HUES64 (cell line): ENCODE measurements around the gene USP49.

ENCODE experiments used
- H3K27ac ChIP-seq: 2 replicates; pipeline ENCODE4 v1.7.0; 2013; ENCODE audit warnings: low read depth, low read length, inconsistent platforms
- H3K27me3 ChIP-seq: 2 replicates; pipeline ENCODE4 v1.6.1; 2013; ENCODE audit warnings: mild to moderate bottlenecking, low read length; ENCODE audit not compliant: insufficient read depth
- H3K36me3 ChIP-seq: 2 replicates; pipeline ENCODE4 v1.6.1; 2013; ENCODE audit warnings: mild to moderate bottlenecking, low read length; ENCODE audit not compliant: insufficient read depth
- H3K4me1 ChIP-seq: 2 replicates; pipeline ENCODE4 v1.6.1; 2013; ENCODE audit warnings: mild to moderate bottlenecking, low read length, moderate library complexity; ENCODE audit not compliant: insufficient read depth
- H3K4me3 ChIP-seq: 2 replicates; pipeline ENCODE4 v1.5.1; 2013; ENCODE audit warnings: mild to moderate bottlenecking, low read length, moderate library complexity
- H3K9ac ChIP-seq: 2 replicates; pipeline ENCODE4 v1.6.1; 2013; ENCODE audit warnings: mild to moderate bottlenecking, low read depth, low read length
- H3K9me3 ChIP-seq: 2 replicates; pipeline ENCODE4 v1.6.1; 2013; ENCODE audit warnings: low read depth, low read length; ENCODE audit not compliant: insufficient read depth
- WGBS: fragments of 150-250, 120-280 bp; methylation state at CpG from one replicate; pipeline ENCODE4 v1.1.7; 2013; ENCODE audit warnings: missing lambda C conversion rate; 5-methylcytosine and 5-hydroxymethylcytosine counted together

Gene USP49

DNA sequence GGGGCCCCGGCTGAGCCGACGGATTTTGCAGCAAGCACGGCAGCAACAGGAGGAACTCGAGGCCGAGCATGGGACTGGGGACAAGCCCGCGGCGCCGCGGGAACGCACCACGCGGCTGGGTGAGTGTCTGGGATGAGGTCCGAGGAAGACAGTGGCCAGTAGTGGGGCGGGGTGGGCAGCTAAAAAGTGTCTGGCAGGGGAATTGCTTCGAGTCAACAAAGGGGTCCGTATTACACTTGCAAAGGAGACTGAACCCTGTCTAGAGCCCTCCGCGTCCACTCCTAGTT, 26.5 kb upstream of the USP49 start:
- Histone ChIP-seq H3K4me3 (peak overlapping the region; percentile 78), H3K4me1 (peaks cover 12% of the 10 kb centered on the region), H3K36me3 (peaks cover 26% of the 10 kb centered on the region), H3K27ac (peak overlapping the region; percentile 93), H3K9ac (peak overlapping the region; percentile 89), H3K27me3 (no peaks in the 10 kb centered on the region), H3K9me3 (no peaks in the 10 kb centered on the region)
- WGBS = under 1% methylated on average over 20 of the region's 20 CpGs

GRCh38 chr6:41920921-41921711, 25.9 kb upstream of the USP49 start, which contains the start of the genes BYSL and MED20:
Gene BYSL, plus strand, starts transcription at chr6:41921499. Its CDS starts 64 bp downstream, at chr6:41921563.
Gene MED20, minus strand, starts transcription at chr6:41921139. Its CDS starts 121 bp downstream, at chr6:41921018.
- Histone ChIP-seq H3K9me3 (no peaks in the 10 kb centered on the region), H3K4me3 (peak within 1 kb of the TSS; percentile 78), H3K27ac (peak within 1 kb of the TSS; percentile 93), H3K4me1 (peaks cover 12% of the 10 kb centered on the region), H3K27me3 (no peaks in the 10 kb centered on the region), H3K36me3 (peaks cover 28% of the 10 kb centered on the region), H3K9ac (peak within 1 kb of the TSS; percentile 89)
- WGBS = under 1% methylated on average over 55 of the region's 55 CpGs

GRCh38 chr6:41917528-41917927, 22.4 kb upstream of the USP49 start:
- Histone ChIP-seq H3K36me3 (peaks cover 37% of the 10 kb centered on the region), H3K9ac (no peak overlapping the region), H3K9me3 (no peaks in the 10 kb centered on the region), H3K27me3 (no peaks in the 10 kb centered on the region), H3K4me3 (no peak overlapping the region), H3K27ac (no peak overlapping the region), H3K4me1 (peaks cover 7% of the 10 kb centered on the region)
- WGBS = 80% methylated on average over 4 of the region's 4 CpGs

GRCh38 chr6:41914869-41915530, 19.8 kb upstream of the USP49 start:
- H3K9ac ChIP-seq = no peak overlapping the region
- H3K27me3 ChIP-seq = no peaks in the 10 kb centered on the region
- WGBS = 98% methylated on average over 4 of the region's 4 CpGs
- peaks cover 1% of the 10 kb centered on the region for H3K4me1 ChIP-seq
- peaks cover 43% of the 10 kb centered on the region for H3K36me3 ChIP-seq
- no peak overlapping the region for H3K27ac ChIP-seq
- no peak overlapping the region for H3K4me3 ChIP-seq
- H3K9me3 ChIP-seq = no peaks in the 10 kb centered on the region

GRCh38 chr6:41914343-41914742, 19.2 kb upstream of the USP49 start:
- Histone ChIP-seq H3K27me3 (no peaks in the 10 kb centered on the region), H3K9me3 (no peaks in the 10 kb centered on the region), H3K36me3 (peaks cover 47% of the 10 kb centered on the region), H3K9ac (no peak overlapping the region), H3K27ac (no peak overlapping the region), H3K4me1 (no peaks in the 10 kb centered on the region), H3K4me3 (no peak overlapping the region)
- WGBS = 95% methylated on average over 2 of the region's 2 CpGs

- Histone ChIP-seq H3K9ac (no peak overlapping the region), H3K4me1 (no peaks in the 10 kb centered on the region), H3K36me3 (peaks cover 74% of the 10 kb centered on the region), H3K9me3 (no peaks in the 10 kb centered on the region), H3K27ac (no peak overlapping the region), H3K27me3 (no peaks in the 10 kb centered on the region), H3K4me3 (no peak overlapping the region)
- no CpG with 5 or more reads among the region's 1 CpG for WGBS
Observed at GRCh38 chr6:41909727-41910126, 14.6 kb upstream of the USP49 start.

DNA sequence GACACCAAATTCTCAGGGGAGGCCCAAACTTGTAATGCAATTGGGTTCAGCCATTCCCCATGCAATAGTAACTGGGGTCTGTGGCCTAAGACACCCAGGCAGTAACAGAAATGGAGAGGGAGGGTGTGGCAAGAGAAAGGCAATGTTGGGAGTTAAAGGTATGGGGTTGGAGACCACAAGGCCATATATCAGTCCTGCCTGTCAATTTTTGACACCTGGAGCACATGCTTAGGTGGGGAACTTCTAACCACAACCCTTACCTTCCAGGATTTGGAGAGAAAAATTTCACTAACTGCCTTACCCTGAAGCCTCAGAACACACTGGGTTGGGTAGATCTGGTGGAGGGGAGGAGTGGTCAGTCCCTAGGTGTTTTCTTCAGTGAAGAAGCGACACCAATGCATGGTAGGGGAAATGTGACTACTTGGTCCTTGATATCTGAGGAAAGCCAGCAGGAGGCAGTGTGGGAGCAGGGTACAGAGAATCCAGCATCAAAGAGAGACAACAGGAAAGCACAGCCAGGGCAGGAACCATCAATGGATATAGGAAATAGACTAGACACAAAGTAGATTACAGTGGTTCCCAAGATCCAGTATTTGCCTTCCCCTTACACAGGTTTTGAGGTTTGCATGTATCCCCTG, 6.8 kb upstream of the USP49 start:
- Histone ChIP-seq H3K36me3 (peaks cover 38% of the 10 kb centered on the region), H3K27me3 (no peaks in the 10 kb centered on the region)
- 92% methylated on average over 1 of the region's 1 CpG for WGBS

DNA sequence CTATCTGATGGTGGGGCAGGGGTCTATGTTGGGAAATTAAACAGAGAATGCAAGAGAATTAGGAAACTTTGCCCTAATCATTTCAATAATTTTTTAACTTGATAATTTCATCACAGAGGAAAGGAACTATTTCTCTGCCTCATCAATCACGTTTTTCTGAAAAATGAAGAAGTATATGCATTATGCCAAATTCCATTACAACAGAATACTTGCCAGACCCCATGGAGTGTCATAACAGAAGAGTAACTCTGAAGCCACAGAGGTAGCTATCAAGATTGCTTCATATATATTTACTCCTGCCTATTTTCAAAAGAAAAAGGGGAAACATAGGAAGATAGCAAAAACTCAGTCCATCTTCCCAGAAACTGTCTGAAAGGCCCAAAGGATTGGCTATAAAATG, 5.7 kb upstream of the USP49 start:
- Histone ChIP-seq H3K9me3 (no peaks in the 10 kb centered on the region), H3K4me3 (no peak overlapping the region), H3K4me1 (peaks cover 4% of the 10 kb centered on the region; the same call in 1 of the 2 replicates), H3K27me3 (no peaks in the 10 kb centered on the region), H3K27ac (no peak overlapping the region), H3K36me3 (peaks cover 27% of the 10 kb centered on the region), H3K9ac (no peak overlapping the region)
- WGBS = 86% methylated on average over 1 of the region's 1 CpG

More for the DNA sequence above, 6.8 kb upstream of the USP49 start:
- H3K27ac ChIP-seq = no peak overlapping the region
- H3K4me3 ChIP-seq = no peak overlapping the region
- H3K9me3 ChIP-seq = no peaks in the 10 kb centered on the region
- no peaks in the 10 kb centered on the region for H3K4me1 ChIP-seq
- no peak overlapping the region for H3K9ac ChIP-seq

DNA sequence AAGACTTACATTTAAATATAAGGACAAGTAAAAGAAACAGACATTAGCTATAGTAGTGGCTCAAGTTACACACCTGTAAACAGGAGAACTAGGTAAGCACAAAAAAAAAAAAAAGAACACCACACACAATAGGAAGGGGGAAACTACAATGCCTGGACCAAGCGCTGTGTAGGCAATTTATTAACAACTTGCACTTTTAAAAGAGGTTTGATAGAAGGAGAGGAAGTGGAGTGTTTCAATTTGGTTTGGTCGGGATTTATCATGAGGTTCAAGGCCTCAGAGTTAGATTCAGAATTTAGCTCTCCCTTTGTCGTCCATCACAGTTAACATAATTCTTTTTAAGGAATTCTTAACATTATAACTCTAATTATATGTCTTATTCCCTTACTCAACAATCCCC, 1.1 kb upstream of the USP49 start:
- H3K9me3 ChIP-seq = no peaks in the 10 kb centered on the region
- WGBS = 61% methylated on average over 2 of the region's 3 CpGs
- peaks cover 8% of the 10 kb centered on the region; the same call in 1 of the 2 replicates for H3K36me3 ChIP-seq
- H3K27ac ChIP-seq = peak overlapping the region; percentile 84
- peaks cover 20% of the 10 kb centered on the region for H3K4me1 ChIP-seq
- peak overlapping the region; percentile 75 for H3K4me3 ChIP-seq
- no peaks in the 10 kb centered on the region for H3K27me3 ChIP-seq
- H3K9ac ChIP-seq = peak overlapping the region; percentile 83

DNA sequence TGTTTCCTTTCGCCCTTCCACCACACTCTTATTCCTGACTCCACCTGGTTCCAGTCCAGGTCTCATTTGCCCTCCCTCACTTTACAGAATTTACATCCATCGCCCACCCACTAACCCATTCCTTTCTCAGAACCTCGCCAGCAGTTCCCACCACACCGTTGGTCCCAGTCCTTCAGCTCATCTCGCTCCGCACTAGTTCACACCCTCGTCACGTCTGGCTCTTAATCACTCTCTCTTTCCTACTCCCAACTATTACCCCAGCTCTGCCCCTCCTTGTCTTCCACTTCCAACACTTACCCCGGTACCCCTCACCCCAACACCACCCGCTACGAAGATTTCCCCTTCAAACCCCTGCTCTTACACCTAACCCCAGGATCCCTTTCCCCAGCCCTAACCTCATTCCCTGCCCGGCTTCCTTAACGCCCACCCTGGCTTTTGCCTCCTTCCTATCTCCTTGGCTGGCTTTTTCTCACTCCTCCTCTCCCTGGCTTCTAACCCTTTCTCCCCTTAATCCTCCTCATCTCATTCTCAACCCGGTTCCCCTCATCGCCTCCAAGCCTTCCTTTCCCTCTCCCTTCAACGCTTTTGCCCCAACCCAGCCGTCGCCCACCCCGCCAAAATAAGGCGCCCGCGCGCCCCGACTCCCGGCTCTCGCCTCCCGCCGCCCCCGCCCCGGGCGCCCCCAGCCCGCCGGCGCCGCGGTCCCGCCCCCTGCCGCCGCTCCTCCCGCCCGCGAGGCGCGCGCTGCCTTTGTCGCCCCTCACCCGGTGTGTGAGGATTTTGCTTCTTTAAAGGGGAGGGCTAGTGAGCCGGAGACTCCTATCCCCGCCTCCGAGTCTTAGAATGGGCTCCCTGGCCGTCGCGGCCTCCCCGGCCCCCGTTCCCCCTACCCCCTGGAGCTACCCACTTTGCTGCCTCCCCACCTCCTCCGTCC, 542 bp downstream of the USP49 start:
- under 1% methylated on average over 48 of the region's 56 CpGs for WGBS

More for the DNA sequence above, 542 bp downstream of the USP49 start:
- H3K9me3 ChIP-seq = no peaks in the 10 kb centered on the region
- H3K4me1 ChIP-seq = peaks cover 20% of the 10 kb centered on the region
- H3K4me3 ChIP-seq = peak overlapping the region; percentile 75
- peak overlapping the region; percentile 67; the same call in 1 of the 2 replicates for H3K27ac ChIP-seq
- H3K36me3 ChIP-seq = peaks cover 5% of the 10 kb centered on the region; the same call in 1 of the 2 replicates
- H3K27me3 ChIP-seq = no peaks in the 10 kb centered on the region
- peak overlapping the region; percentile 74 for H3K9ac ChIP-seq
